AG09319 (cell line): ENCODE data around the gene GNE.

Experiments used
- DNase-seq: peaks from one replicate; pipeline ENCODE4 v3.0.0-alpha.2; 2010; ENCODE audit warnings: low read depth; ENCODE audit errors: extremely low read depth
- CTCF ChIP-seq: IDR thresholded peaks from 2 replicates; pipeline ENCODE4 v1.5.1; 2011; ENCODE audit warnings: low read depth, mild to moderate bottlenecking, inconsistent platforms, low read length, moderate library complexity

Gene GNE

GRCh38 chr9:36218411-36218901, 39.8 kb downstream of the GNE start:
- no peak for TF ChIP-seq CTCF
- DNase-seq: no peak

GRCh38 chr9:36218011-36218410, 40.2 kb downstream of the GNE start:
- no peak for DNase-seq
- no peak for TF ChIP-seq CTCF

- no peak for TF ChIP-seq CTCF
- DNase-seq: no peak
Measured at GRCh38 chr9:36217256-36217968, 40.8 kb downstream of the GNE start.

- TF ChIP-seq CTCF: no peak
- no peak for DNase-seq
Measured at GRCh38 chr9:36214571-36214970, 43.7 kb downstream of the GNE start.

GRCh38 chr9:36213989-36214388, 44.3 kb downstream of the GNE start:
- no peak for TF ChIP-seq CTCF
- no peak for DNase-seq

- no peak for TF ChIP-seq CTCF
- no peak for DNase-seq
Measured at GRCh38 chr9:36213387-36213786, 44.9 kb downstream of the GNE start.

- no peak for TF ChIP-seq CTCF
- DNase-seq: no peak
Measured at GRCh38 chr9:36211510-36211909, 46.7 kb downstream of the GNE start.
